ENCODE measurements around the gene SCN3B.

DNA sequence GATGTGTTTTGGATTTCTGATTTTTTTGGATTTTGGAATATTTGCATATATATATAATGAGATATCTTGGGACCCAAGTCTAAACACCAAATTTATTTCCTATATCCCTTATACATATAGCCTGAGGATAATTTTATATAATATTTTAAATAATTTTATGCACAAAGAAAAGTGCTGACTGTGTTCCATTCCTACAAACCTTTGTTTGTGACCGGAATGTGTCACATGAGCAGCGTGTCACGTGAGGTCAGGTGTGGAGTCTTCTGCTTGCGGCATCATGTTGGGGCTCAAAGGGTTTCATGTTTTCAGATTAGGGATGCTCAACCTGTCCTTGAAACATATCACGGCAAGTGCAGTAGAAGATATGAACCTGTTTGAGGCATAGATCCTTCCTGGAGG lies 65.6 kb downstream of the SCN3B start:
- TF ChIP-seq CTCF (IDR thresholded peaks at IDR 0.05): no peak
- no peak for TF ChIP-seq EP300 (IDR thresholded peaks at IDR 0.05)
- TF ChIP-seq POLR2A (IDR thresholded peaks at IDR 0.05): no peak
- TF ChIP-seq POLR2AphosphoS5 (IDR thresholded peaks at IDR 0.05): no peak

Measured in upper lobe of left lung (tissue), 4 donors.